HG03575 (cell line): ENCODE data around the gene TGFA.

Experiments used
- ATAC-seq: cut with Tn5 transposase; IDR thresholded peaks from one replicate; pipeline ENCODE4 v1.9.1; 2021; ENCODE audit not compliant: unreplicated experiment, insufficient number of reproducible peaks, low FRiP score; ENCODE audit errors: extremely low read depth

The TGFA gene

DNA sequence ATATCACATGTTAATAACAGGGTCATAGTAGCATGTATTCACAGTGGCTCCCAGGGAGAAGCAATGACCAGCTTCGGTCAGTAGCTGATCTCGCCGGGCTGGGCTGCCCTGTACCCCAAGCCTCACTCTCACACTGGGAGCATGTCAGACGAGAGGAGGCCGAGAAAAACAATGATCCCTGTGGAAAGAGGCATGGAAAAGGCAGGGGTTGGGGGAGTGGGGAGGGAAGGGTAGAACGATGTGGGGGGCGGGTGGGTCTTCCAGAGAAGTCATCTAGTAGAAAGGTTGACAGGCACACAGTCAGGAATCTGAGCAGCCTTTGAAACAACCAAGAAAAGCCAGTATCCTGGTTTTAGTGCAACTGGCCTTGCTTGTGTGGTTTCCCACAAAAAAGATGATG lies 25.4 kb downstream of the TGFA start:
- ATAC-seq, result no peak

DNA sequence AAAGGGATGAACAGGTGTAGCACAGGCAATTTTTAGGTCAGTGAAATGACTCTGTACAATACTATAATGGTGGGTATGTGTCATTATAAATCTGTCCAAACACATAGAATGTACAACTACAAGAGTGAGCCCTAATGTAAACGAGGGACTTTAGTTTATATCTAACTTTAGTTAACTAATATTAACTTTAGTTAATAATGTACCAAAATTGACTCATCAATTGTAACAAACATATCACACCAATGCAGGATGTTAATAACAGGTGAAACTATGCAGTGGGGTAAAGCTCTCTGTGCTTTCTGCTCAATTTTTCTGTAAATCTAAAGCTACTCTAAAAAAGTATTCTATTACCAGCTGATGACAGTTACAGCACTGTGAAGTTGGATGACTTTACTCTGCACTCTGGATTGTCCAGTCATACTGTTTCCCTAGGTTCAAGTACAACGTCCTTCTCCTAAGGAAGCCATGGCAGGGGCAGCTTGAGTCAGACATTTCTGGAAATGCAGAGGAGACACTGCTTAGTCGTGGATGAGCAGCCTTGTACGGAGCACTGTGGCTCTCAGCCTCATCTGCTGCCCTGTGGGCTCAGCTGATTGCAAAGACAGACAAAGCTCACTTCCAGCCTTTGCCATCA lies 26.1 kb downstream of the TGFA start:
- no peak for ATAC-seq

DNA sequence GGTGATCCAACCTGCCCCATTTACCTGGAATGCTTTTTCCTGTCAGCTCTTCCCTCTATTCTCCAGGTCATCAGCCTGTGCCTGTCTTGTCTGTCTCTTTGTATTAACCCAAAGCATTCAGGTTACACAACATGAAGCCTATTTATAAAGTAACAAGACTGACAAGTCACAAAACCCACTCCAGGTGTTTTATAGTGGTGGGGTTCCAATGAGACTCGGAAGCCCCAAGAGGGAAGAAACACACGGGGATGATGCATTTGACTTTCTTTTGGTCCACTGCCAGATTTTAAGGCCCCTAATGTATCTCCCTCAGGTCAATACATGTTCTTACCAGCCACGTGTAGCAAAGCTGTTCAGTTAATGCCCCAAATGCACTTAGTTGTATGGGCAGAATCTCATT lies 27.5 kb downstream of the TGFA start:
- ATAC-seq, result no peak

DNA sequence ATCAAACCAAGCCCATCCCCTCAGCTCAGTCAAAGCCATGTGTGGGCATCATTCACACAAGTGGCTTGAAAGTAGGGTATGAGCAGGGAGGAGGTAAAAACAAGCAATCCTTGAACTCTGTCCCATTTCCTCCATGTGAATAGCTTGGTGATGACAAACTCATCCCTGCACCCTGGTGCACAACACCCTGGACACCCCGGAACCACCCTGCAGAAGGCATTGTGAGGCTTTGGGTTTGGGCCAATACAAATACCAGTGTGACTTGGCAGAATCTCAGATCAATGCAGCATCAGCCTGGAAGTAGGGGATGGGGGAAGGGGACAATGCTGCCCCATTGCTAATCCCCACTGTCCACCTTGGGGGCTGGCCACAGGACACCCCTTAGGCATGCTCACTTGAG lies 28.6 kb downstream of the TGFA start:
- ATAC-seq, result no peak

DNA sequence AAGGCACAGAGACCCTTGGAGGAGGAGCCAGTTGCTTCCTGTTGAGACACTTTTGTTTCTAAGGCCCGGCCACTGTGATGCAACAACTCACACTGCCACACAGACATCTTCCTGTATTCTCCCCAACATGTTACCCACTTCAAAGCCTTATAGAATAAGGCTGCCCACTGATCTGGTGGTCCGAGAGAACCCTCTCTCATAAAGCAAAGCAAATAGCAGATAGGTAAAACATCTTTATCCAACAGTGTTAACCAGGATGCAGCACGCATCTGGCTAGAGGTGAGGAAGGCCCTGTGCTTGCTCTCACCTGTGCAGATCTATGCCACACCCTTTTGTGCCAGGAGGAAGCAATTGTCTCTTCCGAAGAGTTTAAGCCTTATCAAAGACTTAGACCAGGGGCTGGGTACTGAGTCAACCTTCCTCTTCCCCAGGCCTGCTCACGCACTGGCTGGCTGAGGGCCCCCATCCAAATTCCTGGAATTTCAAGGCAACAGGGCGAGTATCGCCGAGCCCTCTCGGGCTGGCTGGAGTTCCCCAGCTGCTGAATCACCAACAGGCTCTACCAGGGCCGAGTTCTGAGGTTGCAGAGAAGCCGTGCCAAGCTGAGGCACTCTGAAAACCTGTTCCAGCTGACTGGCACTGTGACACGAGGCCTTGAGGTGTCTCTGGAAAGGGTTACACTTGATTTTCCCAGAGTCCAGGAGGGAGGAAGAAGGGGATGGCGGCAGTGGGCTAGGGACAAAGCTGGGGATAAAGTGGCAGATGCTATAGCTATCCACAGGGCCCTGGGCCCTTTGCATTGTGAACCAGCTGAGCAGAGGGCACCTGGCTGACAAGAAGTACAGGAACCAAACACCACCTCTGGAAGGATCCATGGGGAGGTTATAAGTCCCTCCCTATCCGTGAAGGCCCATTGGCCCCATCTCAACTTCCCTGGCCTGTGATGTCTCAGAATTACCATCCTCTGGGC lies 29.3 kb downstream of the TGFA start:
- ATAC-seq, result no peak

DNA sequence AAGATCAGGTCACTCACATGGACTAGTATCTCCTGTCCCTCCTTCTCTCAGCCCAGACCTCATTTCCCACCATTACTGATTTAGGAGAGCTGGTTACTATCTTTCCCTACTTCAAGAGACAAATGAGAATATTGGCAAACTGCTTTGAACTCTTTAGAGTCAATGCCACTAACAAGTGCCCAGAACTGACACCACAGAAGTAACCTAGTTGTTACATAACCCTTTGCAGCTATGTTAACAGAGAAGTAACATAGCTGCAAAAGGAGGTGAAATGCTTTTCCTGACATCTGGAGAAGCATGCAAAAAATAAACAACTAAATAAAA lies 30.0 kb downstream of the TGFA start:
- no peak for ATAC-seq

DNA sequence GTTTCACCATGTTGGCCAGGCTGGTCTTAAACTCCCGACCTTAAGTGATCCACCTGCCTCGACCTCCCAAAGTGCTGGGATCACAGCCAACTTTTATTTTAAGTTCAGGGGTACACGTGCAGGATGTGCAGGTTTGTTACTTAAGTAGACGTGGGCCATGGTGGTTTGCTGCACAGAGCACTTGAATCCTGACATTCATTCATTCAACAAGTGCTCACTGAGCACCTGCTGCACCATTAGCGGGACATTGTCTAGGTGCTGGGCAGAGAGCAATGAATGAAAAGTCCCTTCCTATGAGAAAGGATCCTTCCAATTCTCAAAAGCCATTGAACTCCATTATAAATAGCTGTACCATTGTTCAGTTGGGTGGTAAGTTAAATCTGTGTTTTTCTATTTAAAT lies 31.0 kb downstream of the TGFA start:
- ATAC-seq, result no peak

DNA sequence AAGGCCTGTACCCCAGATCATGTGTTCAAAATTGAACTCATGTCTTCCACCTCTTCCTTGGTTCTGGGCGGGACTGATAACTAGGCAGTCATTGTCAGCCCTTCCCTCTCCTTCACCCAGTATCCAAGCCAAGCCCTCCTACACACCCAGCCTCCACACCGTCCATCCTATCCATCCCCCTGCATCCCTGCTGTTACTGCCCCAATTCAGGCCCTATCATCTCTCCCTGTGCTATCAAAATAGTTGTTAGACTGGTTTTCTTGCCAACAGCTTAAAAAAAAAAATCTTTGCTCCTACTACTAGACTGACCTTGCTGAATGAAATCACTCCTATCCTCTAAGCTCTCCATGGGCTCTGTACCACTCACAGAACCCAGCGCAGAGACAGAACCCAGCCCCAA lies 32.8 kb downstream of the TGFA start:
- ATAC-seq, result no peak

DNA sequence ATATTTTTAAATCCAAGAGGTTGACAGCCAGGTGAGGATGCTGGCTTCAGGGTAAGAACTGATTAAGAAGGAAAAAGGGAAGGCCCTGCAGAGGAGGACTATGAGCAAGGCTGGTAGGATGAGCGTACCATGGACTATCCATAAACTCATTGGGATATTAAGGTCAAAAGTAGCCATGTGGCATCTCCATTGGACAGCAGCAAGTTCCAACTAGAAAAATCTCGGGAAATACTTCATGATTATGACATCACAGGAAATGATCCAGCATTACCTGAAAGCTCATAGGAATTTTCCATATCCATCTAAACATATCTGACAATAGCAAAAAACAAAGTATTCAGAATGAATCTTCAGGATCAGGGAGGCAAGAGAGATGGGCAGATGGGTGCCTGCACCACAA lies 34.2 kb downstream of the TGFA start:
- ATAC-seq, result no peak

DNA sequence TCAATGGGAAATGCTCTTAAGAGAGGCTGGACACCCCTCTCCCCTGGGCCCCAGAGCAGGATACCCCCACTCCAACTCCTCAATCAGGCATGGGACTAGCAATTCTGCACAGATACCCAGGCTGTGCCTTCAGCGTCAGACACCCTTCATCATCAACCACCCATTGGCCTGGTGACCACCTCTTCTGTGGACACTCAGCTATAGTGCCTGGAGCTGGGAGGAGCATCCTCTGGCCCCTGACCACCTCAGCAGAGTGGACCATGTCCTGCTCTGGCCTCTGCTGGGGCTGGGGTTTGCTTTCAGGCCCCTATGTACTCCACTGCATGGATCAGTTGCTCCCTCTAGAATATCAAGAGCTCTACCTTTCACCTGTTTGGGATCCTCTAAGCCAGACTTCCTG lies 35.1 kb downstream of the TGFA start:
- no peak for ATAC-seq

DNA sequence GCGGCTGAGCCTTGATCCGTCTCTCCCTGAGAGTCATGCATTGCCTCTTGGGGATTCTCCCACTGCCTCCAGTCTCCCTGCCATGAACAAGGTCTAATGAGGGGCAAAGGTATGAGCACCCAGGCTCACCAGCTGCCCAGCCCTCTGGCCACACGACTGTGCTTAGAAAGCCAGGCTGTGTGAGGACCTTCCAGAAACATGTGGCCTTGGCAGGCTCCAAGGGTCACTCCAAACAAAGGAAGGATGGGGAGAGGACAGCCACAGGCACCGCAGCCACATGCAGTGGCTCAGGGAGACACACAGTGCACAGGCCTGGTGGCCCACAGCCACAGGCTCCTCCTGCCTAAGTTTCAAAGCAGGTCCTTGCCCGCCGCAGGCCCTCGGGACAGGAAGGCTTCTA lies 35.8 kb downstream of the TGFA start:
- no peak for ATAC-seq

DNA sequence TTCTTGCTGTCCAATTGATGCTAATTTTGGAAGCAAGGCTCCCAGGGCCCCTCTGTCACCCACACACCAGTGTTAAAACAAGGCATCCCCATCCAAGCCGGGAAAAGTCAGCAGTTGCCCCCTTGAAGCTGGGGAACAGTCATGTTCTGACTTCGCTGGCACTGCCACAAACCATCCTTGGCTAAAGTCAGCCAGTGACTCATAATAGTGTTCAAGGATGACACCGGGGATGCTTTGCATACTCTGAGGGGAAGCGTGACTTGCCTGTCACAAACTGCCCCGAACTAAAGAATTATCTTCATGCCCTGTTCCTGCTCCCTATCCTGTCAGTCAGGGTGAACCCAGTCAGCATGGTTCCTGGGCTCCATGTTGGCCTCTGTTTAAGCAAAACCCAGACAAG lies 37.0 kb downstream of the TGFA start:
- peak; percentile 86 for ATAC-seq

DNA sequence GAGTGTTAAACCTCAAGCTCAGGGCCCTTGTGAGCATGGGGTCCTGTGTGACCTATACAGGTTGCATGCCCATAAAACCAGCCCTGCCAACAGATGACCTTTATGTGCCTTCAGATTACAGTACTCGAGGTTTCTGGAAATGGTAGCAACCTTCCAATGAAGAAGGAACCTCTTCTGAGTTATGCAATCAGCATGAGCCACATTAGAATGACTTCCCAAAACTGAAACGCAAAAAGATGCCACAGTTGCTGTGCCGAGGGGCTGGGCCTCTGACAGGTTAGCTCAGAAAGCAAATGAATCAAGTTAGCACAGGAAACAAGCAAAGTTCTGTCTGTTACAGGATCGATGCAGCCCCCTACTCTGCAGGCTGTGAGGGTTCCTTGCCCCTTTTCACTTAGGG lies 37.7 kb downstream of the TGFA start:
- ATAC-seq, result no peak

DNA sequence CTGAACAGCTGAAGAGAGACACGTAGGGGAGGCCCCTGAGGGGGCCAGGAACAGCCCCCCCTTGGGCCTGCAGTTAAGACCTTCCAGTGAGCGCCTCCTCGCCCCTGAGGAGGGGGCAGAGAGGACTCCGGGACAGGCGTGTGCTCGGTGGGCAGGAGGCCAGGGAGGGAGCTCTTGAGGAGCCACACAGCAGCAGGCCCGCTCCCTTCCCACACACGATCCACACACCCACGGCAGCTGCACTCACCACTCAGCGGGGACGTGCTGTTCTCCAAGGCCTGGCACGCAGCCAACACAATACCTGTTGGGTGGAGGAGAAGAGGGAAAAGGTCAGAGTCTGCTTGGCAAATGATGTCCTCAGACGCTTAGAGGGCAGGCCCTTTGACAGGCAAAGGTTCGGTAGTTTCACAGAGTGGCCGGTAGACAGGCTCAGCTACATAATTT lies 39.0 kb downstream of the TGFA start:
- ATAC-seq, result no peak

DNA sequence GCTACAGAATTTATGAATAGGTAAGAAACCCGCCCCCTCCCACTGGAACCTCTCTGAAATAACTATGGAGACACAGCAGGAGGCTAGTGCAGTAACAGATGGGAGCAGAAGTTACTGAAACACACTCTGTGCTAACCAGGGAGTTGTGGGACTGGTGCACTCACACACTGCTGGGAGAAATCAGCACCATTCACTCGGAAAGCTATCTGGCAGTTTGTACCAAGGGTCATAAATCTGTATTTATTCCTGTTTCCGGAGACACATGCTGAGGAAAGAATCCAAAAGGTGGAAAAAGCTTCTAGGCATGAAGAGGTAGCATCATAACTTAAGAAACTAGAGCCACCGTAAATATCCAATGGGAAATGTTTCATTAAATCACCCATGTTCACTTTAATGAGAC lies 39.9 kb downstream of the TGFA start:
- no peak for ATAC-seq

DNA sequence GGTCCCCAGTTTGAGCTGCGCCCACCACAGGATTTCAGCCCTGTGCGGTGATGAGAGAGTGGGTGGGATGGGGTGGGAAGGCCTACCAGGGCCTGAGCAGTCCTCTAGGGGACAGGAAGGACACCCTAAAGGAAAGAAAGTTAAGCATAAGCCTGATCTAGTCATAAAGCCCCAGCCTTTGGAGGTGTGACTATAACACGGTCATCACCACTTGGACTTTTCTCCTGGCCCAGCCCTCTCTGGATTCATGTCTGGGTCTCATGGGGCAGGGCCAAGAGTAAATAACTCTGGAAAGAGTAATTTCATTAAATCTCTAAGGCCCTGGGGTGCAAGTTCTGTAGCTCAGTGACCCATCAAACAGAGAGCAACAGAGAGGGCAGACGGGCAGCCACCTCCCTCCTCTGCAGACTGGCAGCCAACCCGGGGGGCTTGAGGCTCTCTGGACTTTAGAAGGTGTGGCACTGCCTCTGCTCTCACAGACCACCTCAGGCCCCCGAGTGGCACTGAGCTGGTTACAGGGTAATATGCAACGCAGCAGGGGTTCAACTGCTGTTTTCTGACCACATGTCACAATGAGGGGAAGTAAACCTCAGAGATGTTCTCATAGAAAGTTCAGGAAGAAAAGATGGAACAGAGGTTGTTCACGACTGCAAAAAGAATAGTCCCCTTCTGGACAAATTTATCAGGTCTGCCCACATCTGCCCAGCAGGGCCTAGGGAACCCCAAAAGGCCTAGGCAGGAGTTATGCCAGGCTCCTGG lies 41.5 kb downstream of the TGFA start:
- ATAC-seq, result no peak

DNA sequence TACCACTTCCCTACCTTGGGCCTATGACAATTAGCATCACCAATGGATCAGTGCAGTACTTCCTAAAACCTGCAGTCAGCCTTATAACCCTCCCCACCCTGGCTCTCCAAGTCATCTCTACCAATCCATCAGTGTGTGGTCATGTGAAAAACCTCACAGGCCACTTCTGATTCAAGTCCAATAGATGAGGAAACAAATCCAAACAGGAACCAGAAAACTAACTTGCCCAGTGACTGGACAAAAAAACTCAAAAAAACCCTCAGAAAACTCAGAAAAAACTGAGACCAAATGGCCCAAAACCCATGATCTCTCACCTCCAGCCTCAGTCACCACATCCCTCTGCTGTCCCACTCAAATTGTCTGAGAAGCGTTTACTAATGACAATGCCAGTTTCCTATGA lies 43.3 kb downstream of the TGFA start:
- ATAC-seq, result no peak

DNA sequence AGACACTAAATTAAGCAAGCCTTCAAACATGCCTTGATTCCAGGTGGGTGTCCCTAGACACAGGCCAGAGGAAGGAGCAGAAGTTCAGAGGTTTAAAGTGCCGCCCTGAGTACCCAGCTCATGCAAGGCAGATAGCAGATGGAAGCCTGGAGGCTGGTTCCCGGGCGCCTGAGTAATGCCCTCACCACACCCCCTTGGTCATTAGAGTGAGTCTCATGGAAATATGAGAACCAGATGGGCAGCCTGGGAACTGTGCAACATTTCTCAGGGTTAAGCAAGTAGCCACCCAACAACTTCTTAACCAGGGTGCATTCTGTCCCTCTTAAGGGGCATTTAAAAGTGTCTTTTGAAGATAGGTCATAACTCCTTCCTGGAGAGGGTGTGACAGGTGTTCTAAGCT lies 44.1 kb downstream of the TGFA start:
- ATAC-seq, result no peak

DNA sequence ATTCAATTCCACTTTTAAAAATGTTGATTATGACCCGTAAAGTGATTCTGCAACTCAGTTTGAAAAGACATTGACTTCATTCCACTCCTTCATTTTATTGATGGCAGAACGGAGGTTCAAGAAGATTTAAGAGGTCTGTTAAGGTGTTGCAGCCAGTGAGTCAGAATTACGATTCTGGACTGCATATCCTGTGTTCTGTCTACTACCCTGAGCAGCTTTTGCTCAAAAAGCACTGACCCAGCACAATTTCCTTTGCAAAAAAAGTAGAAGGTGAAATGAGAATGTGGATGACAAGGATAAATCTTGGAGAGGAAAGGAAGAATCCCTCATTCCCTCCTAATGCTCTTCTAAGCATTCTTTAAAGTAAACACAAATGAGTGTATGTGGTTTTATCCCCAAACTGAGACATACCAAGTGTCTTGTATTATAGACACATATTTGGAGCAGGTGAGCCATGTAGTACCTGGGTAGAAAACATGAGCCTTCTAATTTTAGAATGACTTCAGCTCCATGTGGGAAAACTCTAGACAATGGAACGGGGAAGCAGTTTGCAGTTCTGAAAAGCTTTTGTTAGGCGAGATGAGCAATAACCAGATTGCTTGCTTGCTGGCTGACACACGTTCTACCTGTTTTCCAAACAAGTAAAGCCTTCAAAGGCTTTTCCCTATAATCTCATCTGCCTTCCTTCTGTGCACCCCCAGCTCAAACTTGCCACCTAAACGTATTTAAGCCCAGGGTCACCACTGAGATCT lies 44.7 kb downstream of the TGFA start:
- no peak for ATAC-seq
